NCI-H510A (cell line): ENCODE measurements around the gene RASGEF1C.

Experiments
- DNase-seq: peaks from one replicate; lab custom pipeline; 2025; lab: John Stamatoyannopoulos, UW

The RASGEF1C gene

GRCh38 chr5:180081481-180081880 lies 127.5 kb downstream of the RASGEF1C start:
- no peak for DNase-seq

GRCh38 chr5:180080486-180081280 lies 128.3 kb downstream of the RASGEF1C start:
- no peak for DNase-seq

GRCh38 chr5:180079702-180080466 lies 129.1 kb downstream of the RASGEF1C start:
- no peak for DNase-seq

GRCh38 chr5:180078348-180078747 lies 130.7 kb downstream of the RASGEF1C start:
- no peak for DNase-seq

GRCh38 chr5:180077594-180078284 lies 131.3 kb downstream of the RASGEF1C start:
- no peak for DNase-seq

- DNase-seq = no peak
These were observed 133.3 kb downstream of the RASGEF1C start for GRCh38 chr5:180075703-180076102.

GRCh38 chr5:180074462-180074861 lies 134.5 kb downstream of the RASGEF1C start:
- DNase-seq = no peak

- DNase-seq = no peak
These were observed 136.5 kb downstream of the RASGEF1C start for GRCh38 chr5:180072556-180072955.

GRCh38 chr5:180072256-180072548 lies 136.8 kb downstream of the RASGEF1C start:
- DNase-seq = no peak

GRCh38 chr5:180071531-180072255 lies 137.3 kb downstream of the RASGEF1C start, which contains the start of gene RNF130:
TSS of gene RNF130 (minus strand) at chr5:180071759. CDS start at chr5:180071702, 57 bp downstream.
- DNase-seq = peak; percentile 68

GRCh38 chr5:180070756-180071530 lies 138.1 kb downstream of the RASGEF1C start:
- DNase-seq = no peak

- no peak for DNase-seq
These were observed 139.3 kb downstream of the RASGEF1C start for GRCh38 chr5:180069589-180070247.

- DNase-seq = no peak
These were observed 140.4 kb downstream of the RASGEF1C start for GRCh38 chr5:180068519-180069090.

- DNase-seq = no peak
These were observed 141.0 kb downstream of the RASGEF1C start for GRCh38 chr5:180067986-180068385.

GRCh38 chr5:180060192-180060591 lies 148.8 kb downstream of the RASGEF1C start:
- DNase-seq = no peak

- no peak for DNase-seq
These were observed 149.7 kb downstream of the RASGEF1C start for GRCh38 chr5:180059326-180059725.

GRCh38 chr5:180056153-180056552 lies 152.9 kb downstream of the RASGEF1C start:
- DNase-seq = no peak

GRCh38 chr5:180054226-180054625 lies 154.8 kb downstream of the RASGEF1C start:
- no peak for DNase-seq

GRCh38 chr5:180053061-180053602 lies 155.9 kb downstream of the RASGEF1C start:
- no peak for DNase-seq

GRCh38 chr5:180052211-180052818 lies 156.7 kb downstream of the RASGEF1C start:
- no peak for DNase-seq
